GM04503 (cell line): ENCODE data around the gene BACH2.
"Not testable (repeated sequence)": the region's sequence is repeated elsewhere in the genome, so short reads cannot be mapped to it uniquely, and the experiment has no call there.

Experiments
- DNase-seq: peaks from one replicate; pipeline ENCODE4 v3.0.0-alpha.2; 2012; ENCODE audit warnings: low read depth

Gene BACH2

DNA sequence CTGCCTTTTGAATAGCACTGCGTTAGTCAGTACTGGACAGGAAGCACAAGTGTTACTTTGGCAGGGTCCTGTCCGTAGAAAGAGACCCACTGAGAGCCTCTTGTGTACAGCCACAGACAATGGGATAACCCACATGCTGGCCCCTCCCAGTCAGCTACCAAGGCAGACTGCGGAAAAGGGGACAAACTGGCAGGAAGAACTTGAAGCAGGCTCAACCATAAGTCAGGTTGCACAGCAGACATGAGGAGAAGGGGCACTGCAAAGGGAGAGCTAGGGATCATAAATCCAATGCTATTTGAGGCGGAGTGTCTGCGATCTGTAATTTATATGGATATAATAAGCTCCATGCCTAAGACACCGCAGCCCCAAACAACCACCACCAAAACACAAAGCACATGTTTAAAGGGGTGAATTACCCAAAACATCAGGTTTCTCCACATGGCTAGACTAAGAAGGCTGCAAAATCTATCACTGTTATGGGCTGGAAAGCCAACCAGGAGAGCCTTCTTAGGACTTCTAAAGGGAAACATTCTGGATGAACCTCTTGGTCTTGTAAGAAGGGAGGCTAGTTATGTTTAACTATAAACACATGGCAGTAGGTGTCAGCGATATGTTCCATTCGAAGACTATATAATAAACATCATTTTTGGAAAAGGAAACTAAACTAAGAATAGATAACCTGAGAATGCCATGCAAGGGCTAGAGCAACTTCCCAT is 141.7 kb downstream of the BACH2 start:
- no peak for DNase-seq

DNA sequence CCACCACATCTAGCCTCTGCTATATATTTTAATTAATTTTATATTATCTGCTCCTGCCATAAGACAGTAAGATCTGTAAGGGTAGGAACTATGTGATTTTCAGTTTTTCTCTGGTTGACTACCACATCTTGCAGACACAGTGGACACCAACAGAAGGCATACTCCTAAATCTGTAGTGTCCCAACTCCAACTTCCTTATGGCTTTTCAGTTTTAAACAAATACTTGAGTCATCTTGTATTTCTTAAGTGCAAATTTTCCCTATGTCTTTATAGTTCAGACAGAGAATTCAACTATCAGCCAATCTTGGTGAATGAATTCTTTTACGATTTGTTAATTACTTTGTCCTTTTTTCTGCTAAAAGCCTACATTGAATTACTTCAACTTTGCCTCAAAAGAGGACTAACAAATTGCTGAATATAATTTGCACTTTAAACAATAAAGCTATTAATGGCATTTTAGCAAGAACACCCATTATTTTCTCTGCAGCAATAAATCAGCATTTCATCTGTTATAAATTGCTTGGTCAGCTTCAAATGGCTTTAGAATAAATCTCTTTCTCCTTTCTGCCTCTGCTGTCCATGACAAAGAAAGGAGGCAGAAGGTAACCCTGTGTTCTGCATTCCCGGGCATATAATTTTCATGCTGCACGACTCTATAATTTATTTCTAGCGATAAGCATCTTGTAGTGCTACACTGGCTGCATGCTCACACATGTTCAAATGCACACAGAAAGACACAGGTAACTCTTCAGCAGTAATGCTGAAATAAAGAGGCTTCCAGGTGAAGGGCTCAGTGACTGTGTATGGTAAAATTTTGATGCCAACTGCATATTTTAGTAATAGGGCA is 144.8 kb downstream of the BACH2 start:
- no peak for DNase-seq

DNA sequence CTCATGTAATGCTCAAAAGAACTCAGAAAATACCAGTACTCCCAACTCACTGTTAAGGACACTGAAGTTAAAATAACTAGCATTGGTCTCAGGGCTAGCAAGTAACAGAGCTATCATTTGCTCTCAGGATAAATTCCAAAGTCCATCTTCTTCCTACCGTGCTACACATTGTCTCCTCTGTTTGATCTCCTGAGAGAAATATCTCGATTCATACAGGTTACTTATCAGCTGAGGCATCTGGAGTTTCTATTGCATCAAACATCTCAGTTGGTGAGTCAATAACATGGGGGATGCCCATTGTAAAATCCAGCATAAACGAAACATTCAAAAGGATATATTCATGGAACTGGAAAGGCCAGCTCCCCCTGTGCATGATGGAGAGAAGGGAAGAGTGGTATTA is 147.4 kb downstream of the BACH2 start:
- no peak for DNase-seq

GRCh38 chr6:90148867-90149266 is 147.8 kb downstream of the BACH2 start:
- no peak for DNase-seq

DNA sequence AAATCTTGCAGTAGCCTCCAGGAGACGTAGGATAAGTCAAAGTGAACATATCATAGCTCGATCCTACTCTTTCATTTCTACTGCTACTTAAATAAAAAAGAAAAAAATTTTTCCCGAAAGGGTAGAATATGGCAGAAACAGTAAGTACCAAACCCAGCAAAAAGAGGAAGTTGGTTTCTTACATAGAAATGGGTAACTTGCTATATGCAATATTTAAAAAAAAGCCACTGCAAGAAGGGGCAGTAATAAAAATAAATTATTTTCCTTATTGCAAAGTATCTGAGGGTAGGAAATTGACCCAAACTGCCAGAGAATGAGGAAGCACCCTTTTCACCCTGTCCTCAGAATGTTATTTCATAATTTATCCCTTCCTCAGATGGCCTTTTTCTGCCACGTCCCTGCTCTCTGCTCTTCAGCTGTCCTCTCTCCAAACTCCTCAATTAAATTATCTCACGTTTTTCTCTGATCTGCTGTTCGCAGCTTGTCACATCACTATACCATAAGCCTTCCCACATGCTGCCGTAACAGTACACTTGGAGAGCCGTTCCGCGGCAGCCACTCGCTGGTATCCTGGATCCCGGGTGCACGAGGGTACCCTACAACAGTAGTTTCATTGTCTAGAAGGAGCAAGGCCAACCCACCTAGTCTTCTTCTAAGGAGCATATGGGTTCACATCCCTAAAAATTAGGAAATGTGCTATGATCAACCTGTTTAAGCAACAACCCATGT is 149.6 kb downstream of the BACH2 start:
- DNase-seq = no peak

DNA sequence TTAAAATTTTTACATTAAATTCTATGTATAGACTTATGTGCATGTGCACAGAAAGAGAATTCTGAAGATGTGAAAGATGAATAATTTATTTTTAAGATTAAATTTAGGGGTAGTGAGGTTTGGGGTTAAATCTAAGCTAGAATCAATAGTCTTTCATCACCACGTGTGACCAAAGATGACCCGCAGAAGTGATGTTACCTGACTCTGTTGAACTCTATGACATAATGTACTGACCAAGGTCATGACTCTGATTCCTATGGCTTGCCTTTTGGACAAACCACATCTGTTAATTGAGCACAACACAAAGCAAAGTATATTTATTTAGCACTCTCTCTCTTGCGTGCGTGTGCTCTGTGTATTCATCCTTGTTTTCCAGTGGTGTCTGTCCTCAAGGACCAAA is 150.6 kb downstream of the BACH2 start:
- DNase-seq = no peak

DNA sequence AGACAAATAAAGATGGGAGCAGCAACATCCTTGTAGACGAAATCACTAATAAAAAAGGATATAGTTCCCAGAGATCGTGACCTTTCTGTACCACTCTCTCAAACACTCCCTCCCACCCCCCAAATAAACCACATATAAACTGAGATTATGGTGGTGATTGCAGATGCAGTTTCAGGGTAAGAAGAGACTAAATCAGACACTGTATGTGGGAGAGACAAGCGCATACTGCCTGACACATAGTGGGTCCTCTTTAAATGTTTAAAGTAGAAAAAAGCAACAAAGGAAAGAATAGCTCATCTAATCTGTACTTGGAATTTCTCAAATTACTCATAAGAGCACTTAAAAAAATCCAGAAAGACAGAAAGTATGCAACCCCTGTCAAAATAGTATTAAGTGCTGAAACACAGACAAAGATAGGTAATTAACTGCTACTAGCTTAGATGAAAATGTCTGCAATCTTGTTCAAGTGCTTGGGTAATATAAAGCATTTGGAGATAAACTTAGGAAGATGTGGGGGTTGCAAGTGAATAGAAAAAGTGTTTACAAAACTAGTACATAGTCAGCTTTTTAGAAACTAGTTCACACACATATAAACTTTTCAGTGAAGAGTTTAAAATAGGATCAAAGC is 151.6 kb downstream of the BACH2 start:
- no peak for DNase-seq

GRCh38 chr6:90144396-90144795 is 152.2 kb downstream of the BACH2 start:
- DNase-seq = no peak

DNA sequence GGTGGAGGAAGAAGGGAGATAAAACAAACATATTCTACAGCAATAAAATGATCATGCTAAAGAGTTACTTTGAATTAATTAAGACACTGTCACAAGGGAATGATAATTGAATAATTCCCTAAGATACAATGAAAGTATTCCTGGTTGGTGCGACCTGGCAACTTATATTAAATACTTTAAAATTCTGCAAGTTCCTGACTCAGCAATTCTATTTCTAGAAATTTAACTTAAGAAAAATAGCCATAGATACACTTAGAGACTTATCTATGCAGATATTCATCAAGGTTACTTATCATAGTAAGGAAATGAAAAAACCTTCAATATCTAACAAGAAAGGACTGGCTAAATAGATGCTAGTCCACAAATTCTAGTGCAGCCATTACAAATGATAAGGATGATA is 156.0 kb downstream of the BACH2 start:
- DNase-seq = no peak

GRCh38 chr6:90139272-90139817 is 157.3 kb downstream of the BACH2 start:
- DNase-seq = no peak

GRCh38 chr6:90136837-90137568 is 159.6 kb downstream of the BACH2 start:
- DNase-seq = no peak

DNA sequence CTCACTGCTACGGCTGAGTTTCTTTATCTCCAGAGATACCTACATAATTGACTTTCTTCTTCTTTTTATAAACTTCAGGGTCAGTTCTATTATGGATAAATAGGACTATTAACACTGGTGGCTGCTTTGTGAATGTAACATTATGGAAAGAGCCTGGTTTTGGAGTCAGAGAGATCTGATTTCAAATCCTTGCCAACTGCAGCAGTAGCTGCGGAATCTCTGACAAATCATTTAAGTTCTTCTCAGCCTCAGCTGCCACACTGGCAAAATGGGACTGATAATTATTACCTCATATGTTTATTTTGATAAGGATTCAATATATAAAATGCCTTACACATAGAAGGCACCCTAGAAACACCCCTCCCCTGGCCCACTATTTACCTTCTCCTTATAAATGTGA is 160.5 kb downstream of the BACH2 start:
- no peak for DNase-seq

DNA sequence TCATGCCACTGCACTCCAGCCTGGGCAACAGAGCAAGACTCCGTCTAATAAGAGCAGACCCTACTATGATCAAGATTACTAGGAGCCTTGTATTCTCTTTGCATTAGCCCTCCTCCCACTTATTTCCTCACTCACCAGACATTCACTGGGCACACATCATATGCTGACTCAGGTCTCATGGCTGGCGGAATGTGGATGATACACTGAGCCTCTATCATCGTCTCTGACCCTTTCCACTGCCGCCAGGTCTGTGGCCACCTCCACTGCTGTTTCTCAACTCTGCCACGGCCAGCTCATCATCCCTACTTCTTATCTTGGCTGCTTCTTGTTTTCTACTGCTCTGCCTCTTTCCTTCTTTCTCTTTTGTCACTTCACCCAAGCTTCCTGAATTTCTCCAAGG is 161.0 kb downstream of the BACH2 start:
- DNase-seq = peak; percentile 20

- not testable (repeated sequence) for DNase-seq
Observed at GRCh38 chr6:90133664-90134063, 163.0 kb downstream of the BACH2 start.

- peak; percentile 87 for DNase-seq
Observed at GRCh38 chr6:90131614-90132423, 164.8 kb downstream of the BACH2 start.

- no peak for DNase-seq
Observed at GRCh38 chr6:90131125-90131524, 165.5 kb downstream of the BACH2 start.

GRCh38 chr6:90128687-90129086 is 168.0 kb downstream of the BACH2 start:
- not testable (repeated sequence) for DNase-seq

GRCh38 chr6:90127595-90127994 is 169.0 kb downstream of the BACH2 start:
- no peak for DNase-seq

- no peak for DNase-seq
Observed at GRCh38 chr6:90126839-90127238, 169.8 kb downstream of the BACH2 start.

DNA sequence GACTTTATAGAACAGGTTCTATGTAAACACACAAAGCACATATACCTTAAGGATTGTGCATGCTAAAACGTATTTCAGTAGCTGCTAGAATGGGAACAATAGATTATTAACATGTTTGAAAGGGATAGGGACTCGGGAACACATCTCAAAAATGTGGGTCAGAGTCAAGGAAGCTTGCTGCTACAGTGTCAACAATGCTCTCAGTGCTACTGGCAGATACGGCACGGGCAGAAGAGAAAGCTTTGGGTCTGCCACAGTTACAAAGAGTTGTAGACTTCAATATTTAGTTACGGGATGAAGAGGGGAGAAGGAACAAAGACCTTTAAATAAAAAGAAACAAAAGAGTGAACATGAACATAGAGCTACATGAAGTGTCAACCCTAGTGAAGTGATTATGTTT is 170.5 kb downstream of the BACH2 start:
- no peak for DNase-seq
